HG03469 (cell line): ENCODE measurements around the gene WDR91.
A peak's percentile ranks its signal among the peaks of the same experiment; 100 is the strongest.

ENCODE experiments used
- ATAC-seq: cut with Tn5 transposase; IDR thresholded peaks from one replicate; pipeline ENCODE4 v1.9.1; 2021; ENCODE audit warnings: mild to moderate bottlenecking, moderate library complexity, moderate number of reproducible peaks; ENCODE audit not compliant: unreplicated experiment

Gene WDR91

GRCh38 chr7:135164357-135165061, 46.8 kb downstream of the WDR91 start:
- ATAC-seq: no peak

- ATAC-seq: no peak
These were observed 48.8 kb downstream of the WDR91 start for GRCh38 chr7:135162382-135163001.

GRCh38 chr7:135161669-135162068, 49.7 kb downstream of the WDR91 start:
- ATAC-seq: no peak

- ATAC-seq: no peak
These were observed 50.3 kb downstream of the WDR91 start for GRCh38 chr7:135160858-135161653.

GRCh38 chr7:135160098-135160857, 51.0 kb downstream of the WDR91 start:
- no peak for ATAC-seq

- ATAC-seq: no peak
These were observed 51.8 kb downstream of the WDR91 start for GRCh38 chr7:135159359-135160085.

GRCh38 chr7:135158874-135159273, 52.5 kb downstream of the WDR91 start:
- ATAC-seq: no peak

- no peak for ATAC-seq
These were observed 53.1 kb downstream of the WDR91 start for GRCh38 chr7:135158141-135158655.

GRCh38 chr7:135156290-135156689, 55.0 kb downstream of the WDR91 start:
- no peak for ATAC-seq

- ATAC-seq: no peak
These were observed 56.6 kb downstream of the WDR91 start for GRCh38 chr7:135154734-135155133.

GRCh38 chr7:135152442-135152841, 58.9 kb downstream of the WDR91 start:
- no peak for ATAC-seq

- no peak for ATAC-seq
These were observed 59.8 kb downstream of the WDR91 start for GRCh38 chr7:135151533-135151932.

- no peak for ATAC-seq
These were observed 60.2 kb downstream of the WDR91 start for GRCh38 chr7:135151132-135151531.

- no peak for ATAC-seq
These were observed 61.1 kb downstream of the WDR91 start for GRCh38 chr7:135150072-135150782.

GRCh38 chr7:135147899-135148721, 63.2 kb downstream of the WDR91 start, which contains the start of gene TMEM140:
TSS of gene TMEM140 (plus strand) at chr7:135148072. CDS start at chr7:135164442, 16,370 bp downstream.
- peak; percentile 66 for ATAC-seq

- ATAC-seq: no peak
These were observed 63.9 kb downstream of the WDR91 start for GRCh38 chr7:135147341-135147898.

GRCh38 chr7:135143885-135144668, 67.2 kb downstream of the WDR91 start:
- no peak for ATAC-seq
